Measurements from ENCODE around the gene CA9. TPM values are rescaled to one million over a fixed set of nuclear protein-coding genes. Genes with fewer than 3 reads are reported as not detected.

Gene CA9
- total RNA-seq, 1 donor from 2014 or later: 1.1 TPM

DNA sequence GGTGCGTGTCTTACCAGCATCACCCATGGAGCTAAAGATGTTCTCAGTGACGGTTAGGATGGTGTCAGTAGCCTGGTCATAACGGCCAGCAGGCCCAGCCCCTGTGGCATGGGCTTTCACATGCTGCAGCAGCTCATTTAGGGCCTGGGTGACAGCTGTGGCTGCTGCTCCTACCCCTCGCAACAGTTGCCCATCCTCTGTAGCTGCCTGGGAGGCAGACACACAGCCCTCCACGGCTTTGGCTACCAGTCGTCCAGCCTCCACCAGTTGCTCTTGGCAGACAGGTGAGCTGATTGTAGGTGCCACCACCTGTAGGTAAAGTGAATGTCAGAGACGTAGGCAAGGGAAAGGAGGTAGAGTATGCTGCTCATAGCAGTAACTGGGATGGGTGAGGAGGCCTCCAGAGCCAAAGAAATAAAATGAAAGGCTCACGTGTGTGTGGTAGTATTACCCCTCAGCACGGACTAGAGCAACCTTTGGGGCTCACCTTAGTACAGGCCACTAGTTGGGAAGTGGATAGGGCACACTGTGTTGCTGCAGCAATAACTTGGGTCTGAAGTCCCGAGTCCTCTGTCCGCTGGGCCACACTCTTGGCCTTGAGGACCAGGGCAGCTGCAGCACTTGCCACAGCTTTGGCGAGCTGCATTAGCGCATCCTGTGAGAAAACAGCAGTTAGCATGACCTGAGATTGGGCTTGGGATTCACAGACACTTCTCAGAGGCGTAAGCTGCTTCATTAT lies 43.6 kb downstream of the CA9 start:
- Mint-ChIP-seq H3K27ac (no peak overlapping the region), H3K36me3 (peaks cover 59% of the 10 kb centered on the region), H3K4me3 (no peak overlapping the region), H3K9me3 (no peaks in the 10 kb centered on the region), H3K27me3 (ENCODE audit: low read depth) (no peaks in the 10 kb centered on the region), H3K4me1 (no peaks in the 10 kb centered on the region)
- TF ChIP-seq, protein P1, sequence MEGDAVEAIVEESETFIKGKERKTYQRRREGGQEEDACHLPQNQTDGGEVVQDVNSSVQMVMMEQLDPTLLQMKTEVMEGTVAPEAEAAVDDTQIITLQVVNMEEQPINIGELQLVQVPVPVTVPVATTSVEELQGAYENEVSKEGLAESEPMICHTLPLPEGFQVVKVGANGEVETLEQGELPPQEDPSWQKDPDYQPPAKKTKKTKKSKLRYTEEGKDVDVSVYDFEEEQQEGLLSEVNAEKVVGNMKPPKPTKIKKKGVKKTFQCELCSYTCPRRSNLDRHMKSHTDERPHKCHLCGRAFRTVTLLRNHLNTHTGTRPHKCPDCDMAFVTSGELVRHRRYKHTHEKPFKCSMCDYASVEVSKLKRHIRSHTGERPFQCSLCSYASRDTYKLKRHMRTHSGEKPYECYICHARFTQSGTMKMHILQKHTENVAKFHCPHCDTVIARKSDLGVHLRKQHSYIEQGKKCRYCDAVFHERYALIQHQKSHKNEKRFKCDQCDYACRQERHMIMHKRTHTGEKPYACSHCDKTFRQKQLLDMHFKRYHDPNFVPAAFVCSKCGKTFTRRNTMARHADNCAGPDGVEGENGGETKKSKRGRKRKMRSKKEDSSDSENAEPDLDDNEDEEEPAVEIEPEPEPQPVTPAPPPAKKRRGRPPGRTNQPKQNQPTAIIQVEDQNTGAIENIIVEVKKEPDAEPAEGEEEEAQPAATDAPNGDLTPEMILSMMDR (IDR thresholded peaks at IDR 0.05; ENCODE audit: unreplicated experiment): no peak
- DNase-seq (ENCODE audit: low spot score in 2 of 2, unreplicated experiment in 2 of 2): no peak

DNA sequence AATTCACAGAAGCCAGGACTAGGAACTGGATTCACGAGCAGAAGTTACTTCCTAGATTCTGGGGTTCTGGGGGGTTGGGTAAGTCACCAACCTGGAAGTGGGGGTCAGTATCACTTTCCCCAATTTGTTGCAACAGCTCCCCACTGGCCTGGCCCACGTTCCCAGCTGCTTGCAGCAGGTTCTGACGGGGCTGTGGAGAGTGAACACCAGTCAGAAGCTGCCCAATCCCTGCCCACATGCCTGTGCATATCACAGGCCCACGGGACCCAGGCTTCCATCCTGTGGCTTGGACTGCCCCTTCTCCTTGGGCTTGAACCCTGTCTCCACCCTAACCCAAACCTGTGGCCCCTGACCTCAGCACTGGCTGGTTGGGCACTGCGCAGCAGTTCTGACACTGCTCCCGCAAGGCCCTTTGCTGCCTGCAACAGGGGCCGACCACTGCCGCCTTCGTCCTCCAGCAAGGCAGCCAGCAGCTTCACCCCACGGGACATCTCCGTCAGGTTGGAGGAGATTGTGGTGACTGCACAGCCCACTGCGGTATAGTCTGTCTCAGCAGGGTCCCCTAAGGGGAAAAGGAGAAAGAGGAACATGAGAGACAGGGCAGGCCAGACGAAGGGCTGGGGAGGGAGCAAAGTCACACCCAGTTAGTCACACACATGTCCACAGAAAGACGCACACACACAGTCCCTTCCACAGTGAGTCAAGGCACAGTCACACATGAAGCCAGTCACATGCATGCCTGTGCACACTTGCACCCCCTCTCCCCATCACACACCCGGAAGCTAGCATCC lies 45.2 kb downstream of the CA9 start:
- no peaks in the 10 kb centered on the region for H3K9me3 Mint-ChIP-seq
- no peak for DNase-seq (ENCODE audit: low spot score in 2 of 2, unreplicated experiment in 2 of 2)
- peaks cover 60% of the 10 kb centered on the region for H3K36me3 Mint-ChIP-seq
- H3K27ac Mint-ChIP-seq: no peak overlapping the region
- H3K4me1 Mint-ChIP-seq: no peaks in the 10 kb centered on the region
- no peaks in the 10 kb centered on the region for H3K27me3 Mint-ChIP-seq (ENCODE audit: low read depth)
- no peak overlapping the region for H3K4me3 Mint-ChIP-seq
- TF ChIP-seq, protein P1 (IDR thresholded peaks at IDR 0.05; ENCODE audit: unreplicated experiment): no peak

DNA sequence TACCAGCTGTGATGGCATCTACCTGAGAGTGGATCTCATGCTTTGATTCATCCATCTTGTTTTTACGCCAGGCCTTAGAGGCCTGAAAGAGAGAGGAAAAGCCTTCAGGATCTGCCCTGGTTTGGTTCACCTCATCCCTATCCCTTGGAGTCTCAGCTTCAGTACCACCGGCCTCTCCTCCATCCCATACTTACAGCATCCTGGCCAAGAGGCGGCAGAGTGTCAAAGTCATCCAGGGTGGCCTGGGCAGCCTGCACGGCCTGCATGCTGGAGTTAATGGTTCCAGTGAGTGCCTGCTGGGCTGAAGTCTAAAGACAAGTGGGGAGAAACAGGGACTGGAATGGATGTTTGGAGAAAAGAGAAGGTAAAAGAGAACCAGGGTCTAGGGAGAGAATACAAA lies 45.8 kb downstream of the CA9 start:
- no peak for DNase-seq (ENCODE audit: low spot score in 2 of 2, unreplicated experiment in 2 of 2)
- H3K4me3 Mint-ChIP-seq: no peak overlapping the region
- no peak overlapping the region for H3K27ac Mint-ChIP-seq
- peaks cover 62% of the 10 kb centered on the region for H3K36me3 Mint-ChIP-seq
- no peaks in the 10 kb centered on the region for H3K27me3 Mint-ChIP-seq (ENCODE audit: low read depth)
- TF ChIP-seq, protein P1 (IDR thresholded peaks at IDR 0.05; ENCODE audit: unreplicated experiment): no peak
- H3K4me1 Mint-ChIP-seq: no peaks in the 10 kb centered on the region
- H3K9me3 Mint-ChIP-seq: no peaks in the 10 kb centered on the region

DNA sequence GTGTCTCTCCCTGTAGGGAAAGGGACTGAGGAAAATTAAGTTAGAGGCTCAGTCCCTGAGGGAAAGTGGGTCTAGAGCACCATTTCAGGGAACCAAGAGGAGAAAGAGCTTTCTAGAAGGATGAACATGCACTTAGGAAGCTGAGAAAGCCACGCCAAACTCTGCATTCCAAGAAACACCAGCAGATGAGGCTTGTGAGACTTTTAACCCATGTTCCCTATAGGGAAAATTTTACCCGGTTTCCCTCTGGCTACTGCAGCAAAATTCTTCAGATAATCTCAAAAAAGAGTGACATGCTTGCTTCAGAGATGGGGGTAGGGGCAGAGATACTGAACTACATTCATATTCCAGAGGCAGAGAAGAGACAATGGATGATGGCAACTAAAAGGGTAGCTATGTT lies 49.7 kb downstream of the CA9 start:
- H3K36me3 Mint-ChIP-seq: peaks cover 42% of the 10 kb centered on the region
- H3K4me1 Mint-ChIP-seq: no peaks in the 10 kb centered on the region
- H3K4me3 Mint-ChIP-seq: no peak overlapping the region
- H3K9me3 Mint-ChIP-seq: no peaks in the 10 kb centered on the region
- DNase-seq (ENCODE audit: low spot score in 2 of 2, unreplicated experiment in 2 of 2): no peak
- TF ChIP-seq, protein P1 (IDR thresholded peaks at IDR 0.05; ENCODE audit: unreplicated experiment): no peak
- no peak overlapping the region for H3K27ac Mint-ChIP-seq
- H3K27me3 Mint-ChIP-seq (ENCODE audit: low read depth): no peaks in the 10 kb centered on the region

DNA sequence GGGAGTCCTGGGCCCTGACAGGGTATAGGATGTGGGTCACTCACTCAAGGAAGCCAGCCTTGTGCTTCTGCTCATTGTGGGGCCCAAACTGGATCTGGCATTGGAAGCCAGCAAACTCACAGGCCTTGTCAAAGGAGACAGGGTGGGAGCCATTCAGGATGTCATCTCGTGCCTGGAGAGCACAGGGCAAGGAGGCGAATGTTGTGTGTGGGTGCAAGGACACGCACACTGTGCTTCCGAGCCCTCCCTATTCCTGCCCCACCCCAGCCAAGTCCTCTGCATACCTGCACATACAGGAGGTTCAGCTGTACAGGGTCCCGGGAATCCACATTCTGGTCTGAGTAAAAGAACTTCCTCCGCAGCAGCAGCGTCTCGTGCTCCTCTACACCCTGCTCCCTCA lies 50.2 kb downstream of the CA9 start:
- H3K36me3 Mint-ChIP-seq: peaks cover 40% of the 10 kb centered on the region
- TF ChIP-seq, protein P1 (IDR thresholded peaks at IDR 0.05; ENCODE audit: unreplicated experiment): no peak
- no peaks in the 10 kb centered on the region for H3K9me3 Mint-ChIP-seq
- no peak for DNase-seq (ENCODE audit: low spot score in 2 of 2, unreplicated experiment in 2 of 2)
- H3K4me3 Mint-ChIP-seq: no peak overlapping the region
- H3K27ac Mint-ChIP-seq: no peak overlapping the region
- H3K27me3 Mint-ChIP-seq (ENCODE audit: low read depth): no peaks in the 10 kb centered on the region
- H3K4me1 Mint-ChIP-seq: no peaks in the 10 kb centered on the region
